ENCODE results near the gene AARS2. TPM values are rescaled to one million over a fixed set of nuclear protein-coding genes. Genes with fewer than 3 reads are reported as not detected.

The AARS2 gene
- total and polyA plus RNA-seq, 2 of the 8 experiments (the other 6 are each of a cell fraction or from before 2014, with no cell fraction given), result 8.6 to 20.4 TPM

DNA sequence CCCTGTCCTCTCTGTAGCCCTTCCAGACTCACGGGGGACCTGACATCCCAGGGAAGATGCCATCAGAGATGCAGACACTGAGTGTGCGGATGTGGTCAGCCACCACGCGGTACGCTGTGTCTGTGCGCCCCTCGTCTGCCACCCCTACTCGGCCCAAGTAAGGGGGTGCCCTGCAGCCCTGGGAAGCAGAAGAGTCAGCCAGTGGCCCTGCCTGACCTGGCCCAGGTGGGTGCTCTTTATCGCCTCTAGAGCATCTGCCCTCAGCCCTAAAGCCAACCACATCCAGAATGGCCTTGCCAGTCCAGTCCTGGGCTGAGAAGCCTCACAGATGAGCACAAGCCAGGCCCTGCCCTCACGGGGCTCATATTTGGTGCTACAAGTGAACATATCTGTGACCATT, 5.9 kb downstream of the AARS2 start:
- POLR2A ChIA-PET (ENCODE audit: partially characterized antibody), result interaction anchor here (0.6 to 6.9 kb wide), 8 partner anchors 9 to 674 kb away, joined by 3 to 81 read pairs (median 4); partner anchors contain the start of genes HSP90AB1 and SLC35B2
- CTCF ChIA-PET (ENCODE audit: partially characterized antibody), result interaction anchor here (0.6 to 13.9 kb wide), 7 partner anchors 5 to 37 kb away, joined by 3 to 330 read pairs (median 69); partner anchors contain the start of genes NFKBIE and TMEM151B
- TF ChIP-seq YY1 (IDR thresholded peaks at IDR 0.05; ENCODE audit: low read depth, low read length) (no peak), POLR2AphosphoS5 (IDR thresholded peaks at IDR 0.05; ENCODE audit: low read depth, low read length) (0 out of 2 replicates have a peak, but pooled peaks have one; percentile 34)

More for the DNA sequence above, 5.9 kb downstream of the AARS2 start:
- no peaks in the 10 kb centered on the region for H3K9me3 ChIP-seq (ENCODE audit: insufficient read depth in 2 of 2, low read depth in 1 of 2, low read length in 1 of 2)
- no peaks in the 10 kb centered on the region for H3K27me3 ChIP-seq (replicated peaks in 1 of 4; ENCODE audit: control insufficient read depth in 3 of 4, extremely low read depth in 1 of 4, insufficient read depth in 3 of 4, low read length in 3 of 4)
- no peak overlapping the region for H3K14ac ChIP-seq (ENCODE audit: insufficient read length)
- DNase-seq (ENCODE audit: low read depth in 1 of 2, low spot score in 2 of 2) (no peak), FAIRE-seq (no peak)
- H3K79me1 ChIP-seq (ENCODE audit: low read depth, low read length), result peaks cover 1% of the 10 kb centered on the region; the same call in 1 of the 2 replicates
- no peak overlapping the region for H3K4me3 ChIP-seq (ENCODE audit: extremely low read depth in 1 of 4, insufficient read depth in 2 of 4, low read depth in 3 of 4, low read length in 4 of 4)
- H4K8ac ChIP-seq (ENCODE audit: extremely low read depth, insufficient read depth, low read length), result no peak overlapping the region
- H2AFZ ChIP-seq (ENCODE audit: low read length), result no peak overlapping the region
- no peak overlapping the region for H3K56ac ChIP-seq (replicated peaks; ENCODE audit: insufficient read length, low read depth, low read length)
- peaks cover 2 to 4% of the 10 kb centered on the region in 2 experiments for H4K20me1 ChIP-seq (replicated peaks in 1 of 2; ENCODE audit: control insufficient read depth in 1 of 2, insufficient read depth in 2 of 2, low read length in 2 of 2)
- H2BK5ac ChIP-seq (ENCODE audit: low read depth, low read length), result no peak overlapping the region
- H2AK5ac ChIP-seq (ENCODE audit: low read depth, low read length), result no peak overlapping the region
- no peak overlapping the region for H4K5ac ChIP-seq (ENCODE audit: insufficient read length, low read depth, low read length)
- H2BK20ac ChIP-seq (ENCODE audit: low read length), result no peak overlapping the region
- H3K23ac ChIP-seq (ENCODE audit: insufficient read length), result no peak overlapping the region
- peaks cover 0 to 8% (median 3%) of the 10 kb centered on the region in 4 experiments; a peak in 5 of 7 replicates for H3K4me1 ChIP-seq (replicated peaks in 1 of 4; ENCODE audit: control insufficient read depth in 3 of 4, insufficient read depth in 4 of 4, low read length in 3 of 4)
- peaks cover 28 to 79% (median 71%) of the 10 kb centered on the region in 4 experiments for H3K36me3 ChIP-seq (ENCODE audit: control insufficient read depth in 2 of 4, insufficient read depth in 4 of 4, low read length in 3 of 4)
- no peak overlapping the region for H4K91ac ChIP-seq (replicated peaks; ENCODE audit: insufficient read length, low read length)
- H3K27ac ChIP-seq (ENCODE audit: low read depth, low read length), result no peak overlapping the region
- H3K4ac ChIP-seq (replicated peaks; ENCODE audit: insufficient read length, low read depth, low read length), result no peak overlapping the region
- no peak overlapping the region for H3K18ac ChIP-seq (ENCODE audit: extremely low read depth, low read length)
- no peak overlapping the region for H2BK12ac ChIP-seq (ENCODE audit: low read depth, low read length)
- peaks cover 0 to 9% of the 10 kb centered on the region in 2 experiments; a peak in 2 of 4 replicates for H3K79me2 ChIP-seq (ENCODE audit: control insufficient read depth in 1 of 2, insufficient read depth in 2 of 2, low read length in 2 of 2)
- no peak overlapping the region for H3K9ac ChIP-seq (replicated peaks in 1 of 4; ENCODE audit: extremely low read depth in 1 of 4, low read depth in 3 of 4, low read length in 3 of 4)
- H3K4me2 ChIP-seq (ENCODE audit: insufficient read depth in 1 of 2, low read depth in 2 of 2, low read length in 2 of 2), result no peak overlapping the region
- H2BK120ac ChIP-seq (replicated peaks; ENCODE audit: low read depth, low read length), result no peak overlapping the region
- no peaks in the 10 kb centered on the region for H3K23me2 ChIP-seq (ENCODE audit: low read depth, low read length)
- H2BK15ac ChIP-seq (ENCODE audit: low read length), result no peak overlapping the region
- 95% methylated on average over 10 of the region's 10 CpGs; no CpG with 5 or more reads in 1 of the 2 experiments for WGBS, 2 experiments (ENCODE audit: extremely low coverage in 1 of 2, insufficient coverage in 1 of 2, insufficient read length in 1 of 2, insufficient replicate concordance in 2 of 2, low coverage in 1 of 2, low lambda C conversion rate in 2 of 2, missing lambda C conversion rate in 1 of 2)
